Activated CD8-positive, alpha-beta T cell treated with anti-CD3 and anti-CD28 coated beads for 36 hours (primary cell): ENCODE results near the gene PRDM10. TPM values are rescaled to one million over a fixed set of nuclear protein-coding genes. Genes with fewer than 3 reads are reported as not detected.

Source experiments
- ATAC-seq: fragments of 200-7000 bp; cut with Tn5 transposase; one replicate; pipeline ENCODE4 v1.10.0; 2021; ENCODE audit warnings: mild to moderate bottlenecking, moderate library complexity
- CTCF ChIA-PET: fragments of 350-600 bp; sonication (Branson Sonifier 250); formaldehyde crosslinking; loops from one replicate; lab custom pipeline; 2021; ENCODE audit warnings: antibody characterized with exemption; lab: Charles Lee
- POLR2A ChIA-PET: fragments of 350-600 bp; sonication (Branson Sonifier 250); formaldehyde crosslinking; loops from one replicate; lab custom pipeline; 2021; ENCODE audit warnings: antibody characterized with exemption; lab: Charles Lee
- DNase-seq: peaks from one replicate; pipeline ENCODE4 v3.0.0-alpha.2; 2020
- H3K27ac Mint-ChIP-seq: one replicate; pipeline ENCODE4 v1.8.0; 2021; ENCODE audit warnings: mild to moderate bottlenecking, mixed read lengths
- H3K27me3 Mint-ChIP-seq: one replicate; pipeline ENCODE4 v1.8.0; 2021; ENCODE audit warnings: mixed read lengths
- H3K36me3 Mint-ChIP-seq: one replicate; pipeline ENCODE4 v1.8.0; 2021; ENCODE audit warnings: low read depth, mixed read lengths
- H3K4me1 Mint-ChIP-seq: one replicate; pipeline ENCODE4 v1.8.0; 2021; ENCODE audit warnings: low read depth, mixed read lengths
- H3K4me3 Mint-ChIP-seq: one replicate; pipeline ENCODE4 v1.8.0; 2021; ENCODE audit warnings: mild to moderate bottlenecking, moderate library complexity, mixed read lengths
- H3K9me3 Mint-ChIP-seq: one replicate; pipeline ENCODE4 v1.8.0; 2021; ENCODE audit warnings: mixed read lengths
- intact Hi-C: fragments of 100-400 bp; cut with micrococcal nuclease; formaldehyde crosslinking; loops from one replicate; pipeline ENCODE4 v1.10.0; 2022
- total RNA-seq, 2 experiments: library from RNA; stranded (reverse); gene quantifications; one replicate each; pipeline ENCODE4 v1.2.3, GENCODE V29; 2021
- TF ChIP-seq, protein P1 (sequence below): fragments of 200-600 bp; IDR thresholded peaks from one replicate; pipeline ENCODE4 v1.8.0; 2022; ENCODE audit warnings: antibody characterized with exemption, mild to moderate bottlenecking

Gene PRDM10
- total RNA-seq, 2 experiments from 2014 or later = 15.6 to 18.8 TPM

DNA sequence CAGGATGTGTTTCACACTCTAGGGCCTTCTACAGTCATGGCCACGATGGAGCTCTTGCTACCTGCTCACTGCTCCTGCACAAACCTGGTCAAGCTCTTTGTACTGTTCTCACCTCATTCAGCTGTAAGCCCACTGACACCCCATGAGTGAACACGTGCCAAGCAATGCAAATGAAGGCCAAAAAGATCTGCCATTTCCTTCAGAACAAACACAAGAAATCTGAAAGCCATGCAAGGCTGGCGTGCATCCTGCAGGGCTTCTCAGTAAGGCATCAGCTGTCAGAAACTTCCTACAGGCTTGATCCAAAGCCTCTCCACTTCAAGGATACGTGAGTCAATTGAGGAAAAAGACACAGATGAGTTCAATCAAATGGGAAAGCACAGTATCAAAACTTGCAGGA lies 63.1 kb downstream of the PRDM10 start:
- ChIA-PET CTCF (interaction anchor here (1.5 kb wide), 1 partner anchor 18 kb away, joined by 4 read pairs; no protein-coding TSS in a partner anchor), POLR2A (no interaction called here)
- H3K27ac Mint-ChIP-seq = no peak overlapping the region
- no peaks in the 10 kb centered on the region for H3K27me3 Mint-ChIP-seq
- DNase-seq = no peak
- H3K36me3 Mint-ChIP-seq = peaks cover 15% of the 10 kb centered on the region
- H3K9me3 Mint-ChIP-seq = no peaks in the 10 kb centered on the region
- no peaks in the 10 kb centered on the region for H3K4me1 Mint-ChIP-seq
- no peak for ATAC-seq
- TF ChIP-seq, protein P1, sequence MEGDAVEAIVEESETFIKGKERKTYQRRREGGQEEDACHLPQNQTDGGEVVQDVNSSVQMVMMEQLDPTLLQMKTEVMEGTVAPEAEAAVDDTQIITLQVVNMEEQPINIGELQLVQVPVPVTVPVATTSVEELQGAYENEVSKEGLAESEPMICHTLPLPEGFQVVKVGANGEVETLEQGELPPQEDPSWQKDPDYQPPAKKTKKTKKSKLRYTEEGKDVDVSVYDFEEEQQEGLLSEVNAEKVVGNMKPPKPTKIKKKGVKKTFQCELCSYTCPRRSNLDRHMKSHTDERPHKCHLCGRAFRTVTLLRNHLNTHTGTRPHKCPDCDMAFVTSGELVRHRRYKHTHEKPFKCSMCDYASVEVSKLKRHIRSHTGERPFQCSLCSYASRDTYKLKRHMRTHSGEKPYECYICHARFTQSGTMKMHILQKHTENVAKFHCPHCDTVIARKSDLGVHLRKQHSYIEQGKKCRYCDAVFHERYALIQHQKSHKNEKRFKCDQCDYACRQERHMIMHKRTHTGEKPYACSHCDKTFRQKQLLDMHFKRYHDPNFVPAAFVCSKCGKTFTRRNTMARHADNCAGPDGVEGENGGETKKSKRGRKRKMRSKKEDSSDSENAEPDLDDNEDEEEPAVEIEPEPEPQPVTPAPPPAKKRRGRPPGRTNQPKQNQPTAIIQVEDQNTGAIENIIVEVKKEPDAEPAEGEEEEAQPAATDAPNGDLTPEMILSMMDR = no peak
- H3K4me3 Mint-ChIP-seq = no peak overlapping the region
- intact Hi-C loops = no loop called here

DNA sequence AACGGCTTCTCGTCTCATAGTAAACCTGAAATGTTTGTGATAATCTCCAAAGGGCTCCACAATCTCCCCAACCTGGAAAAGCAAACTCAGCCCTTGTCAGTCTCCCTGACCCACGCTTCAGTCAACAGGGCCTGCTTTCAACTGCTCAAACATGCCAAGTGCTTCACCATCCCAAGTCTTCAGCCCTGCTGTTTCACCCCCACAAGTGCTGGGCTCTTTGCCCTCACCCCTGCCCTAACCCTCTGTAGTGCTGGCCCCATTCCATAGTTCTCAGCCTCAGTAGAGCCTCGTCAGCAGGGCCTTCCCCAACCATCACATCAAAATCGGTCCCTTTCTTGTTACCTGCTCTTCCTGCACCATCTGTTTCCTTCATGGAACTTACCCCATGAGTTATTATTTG lies 63.9 kb downstream of the PRDM10 start:
- intact Hi-C loops = no loop called here
- ATAC-seq (no peak), DNase-seq (no peak)
- Mint-ChIP-seq H3K9me3 (no peaks in the 10 kb centered on the region), H3K4me1 (no peaks in the 10 kb centered on the region), H3K4me3 (no peak overlapping the region), H3K36me3 (peaks cover 15% of the 10 kb centered on the region), H3K27me3 (no peaks in the 10 kb centered on the region), H3K27ac (no peak overlapping the region)
- TF ChIP-seq, protein P1 = no peak
- POLR2A ChIA-PET = no interaction called here
- CTCF ChIA-PET = no interaction called here

DNA sequence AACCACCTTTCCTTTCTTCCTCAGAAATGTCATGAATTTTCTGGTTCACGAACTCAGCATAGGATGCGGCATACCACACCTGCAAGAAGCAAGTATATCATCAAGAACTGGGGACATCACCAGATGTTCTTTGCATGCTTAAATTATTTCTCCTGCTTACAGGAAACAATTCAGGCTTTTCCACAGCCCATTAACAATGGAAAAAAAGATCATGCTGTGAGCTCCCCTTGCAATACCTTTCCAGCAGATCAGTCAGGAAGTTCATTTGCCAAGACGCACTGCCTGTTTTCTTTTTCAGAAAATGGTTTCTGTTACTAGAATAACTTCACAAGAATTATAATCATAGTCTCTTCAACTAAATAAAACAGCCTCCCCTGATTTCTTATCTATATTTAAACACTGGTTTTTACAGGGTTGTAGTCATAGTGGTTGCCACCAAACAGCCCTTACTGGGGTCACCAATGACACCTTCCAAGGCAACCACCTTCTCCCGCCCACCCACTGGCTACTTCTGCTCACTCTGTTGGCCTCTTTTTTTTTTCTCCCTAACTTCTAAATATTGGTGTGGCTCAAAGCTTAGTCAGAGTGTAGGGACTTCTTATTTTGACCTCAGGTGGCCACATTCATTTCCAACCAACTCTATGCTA lies 64.9 kb downstream of the PRDM10 start:
- TF ChIP-seq, protein P1 = no peak

DNA sequence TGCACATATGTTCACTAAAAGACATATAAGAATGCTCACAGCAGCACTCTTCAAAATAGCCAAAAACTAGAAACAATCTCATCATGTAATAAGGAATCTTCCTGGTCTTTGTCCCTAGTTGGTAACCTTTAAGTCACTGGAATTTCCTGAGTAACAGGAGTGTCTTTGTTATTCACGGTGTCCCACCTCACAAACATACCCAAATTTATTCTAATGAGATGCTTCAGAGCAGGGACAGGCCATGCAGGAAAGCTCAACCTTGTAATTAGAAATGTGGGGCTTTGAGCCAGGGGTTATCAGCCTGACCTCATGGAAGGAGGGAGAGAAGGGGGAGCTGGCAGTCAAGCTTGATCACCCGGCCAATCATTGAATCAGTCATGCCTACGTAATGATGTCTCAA lies 66.9 kb downstream of the PRDM10 start:
- intact Hi-C loops = no loop called here
- no peak overlapping the region for H3K4me3 Mint-ChIP-seq
- H3K27me3 Mint-ChIP-seq = no peaks in the 10 kb centered on the region
- ChIA-PET CTCF (interaction anchor here (1.1 to 1.4 kb wide), 2 partner anchors 12 to 196 kb away, joined by 3 to 6 read pairs; no protein-coding TSS in a partner anchor), POLR2A (no interaction called here)
- no peaks in the 10 kb centered on the region for H3K4me1 Mint-ChIP-seq
- H3K36me3 Mint-ChIP-seq = peaks cover 8% of the 10 kb centered on the region
- no peaks in the 10 kb centered on the region for H3K9me3 Mint-ChIP-seq
- ATAC-seq (no peak), DNase-seq (no peak)
- H3K27ac Mint-ChIP-seq = no peak overlapping the region
- TF ChIP-seq, protein P1 = no peak

More for the DNA sequence above, 64.9 kb downstream of the PRDM10 start:
- intact Hi-C loops = no loop called here
- H3K9me3 Mint-ChIP-seq = no peaks in the 10 kb centered on the region
- H3K27me3 Mint-ChIP-seq = no peaks in the 10 kb centered on the region
- H3K4me1 Mint-ChIP-seq = no peaks in the 10 kb centered on the region
- CTCF ChIA-PET = no interaction called here
- POLR2A ChIA-PET = no interaction called here
- peak; percentile 7 for DNase-seq
- no peak overlapping the region for H3K4me3 Mint-ChIP-seq
- H3K27ac Mint-ChIP-seq = no peak overlapping the region
- no peak for ATAC-seq
- H3K36me3 Mint-ChIP-seq = peaks cover 15% of the 10 kb centered on the region

DNA sequence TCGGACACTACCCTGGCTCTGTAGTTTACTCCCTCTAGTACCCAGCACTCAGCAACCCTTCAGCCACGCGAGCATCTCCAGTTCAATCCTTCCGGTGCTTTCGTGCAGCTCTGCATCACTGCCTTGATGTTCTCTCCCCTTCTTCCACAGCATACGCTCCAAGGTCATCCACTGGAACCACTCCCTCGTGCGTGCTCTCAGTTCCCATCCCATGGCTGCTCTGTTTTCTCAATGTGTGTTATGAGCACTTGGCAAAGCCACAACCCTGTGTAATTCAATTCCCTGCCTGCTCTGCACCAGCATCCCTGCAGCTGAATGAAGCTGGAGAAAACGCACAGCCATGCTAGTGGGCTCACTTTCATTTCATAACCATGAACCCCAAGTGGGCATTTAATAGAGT lies 68.7 kb downstream of the PRDM10 start:
- Mint-ChIP-seq H3K27ac (no peak overlapping the region), H3K4me1 (no peaks in the 10 kb centered on the region), H3K9me3 (no peaks in the 10 kb centered on the region), H3K27me3 (no peaks in the 10 kb centered on the region), H3K36me3 (peaks cover 7% of the 10 kb centered on the region), H3K4me3 (no peak overlapping the region)
- CTCF ChIA-PET = no interaction called here
- ATAC-seq = no peak
- POLR2A ChIA-PET = no interaction called here
- TF ChIP-seq, protein P1 = no peak
- intact Hi-C loops = no loop called here
- DNase-seq = no peak
